ENCODE measurements around the gene HEYL.
"Not testable (repeated sequence)": the region's sequence is repeated elsewhere in the genome, so short reads cannot be mapped to it uniquely, and the experiment has no call there.

HEYL gene

DNA sequence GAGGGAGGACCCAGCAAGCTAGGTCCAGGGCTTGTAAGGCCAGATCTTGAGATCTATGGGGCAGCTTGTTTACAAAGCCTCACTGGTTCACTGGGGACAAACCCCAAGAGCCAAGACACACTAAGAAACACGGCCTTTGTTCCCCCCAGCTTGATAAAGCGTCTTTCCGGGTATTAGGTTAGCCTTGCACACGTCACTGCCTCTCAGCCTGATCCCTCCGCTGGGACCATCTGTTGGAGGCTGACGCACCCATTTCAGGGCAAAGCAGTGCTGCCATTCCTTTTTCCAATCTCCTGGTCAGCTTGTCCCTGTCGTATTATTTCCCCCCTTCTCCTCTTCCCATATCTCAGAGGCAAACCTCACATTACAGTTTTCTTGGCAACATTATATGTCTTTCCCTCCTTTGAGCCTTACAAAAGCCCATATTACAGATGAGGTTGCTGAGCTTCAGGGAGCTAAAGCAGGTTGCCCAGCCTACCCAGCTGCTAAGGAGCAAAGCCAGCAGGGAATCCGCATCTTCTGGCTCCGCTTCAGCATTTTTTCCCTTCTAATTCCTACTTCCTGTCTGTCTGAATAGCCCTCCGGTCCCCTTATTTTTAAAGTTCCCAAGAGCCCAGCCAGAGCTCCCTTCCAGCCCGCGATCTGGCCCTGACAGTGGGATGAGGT lies 4.1 kb downstream of the HEYL start:
- DNase-seq, result no peak

DNA sequence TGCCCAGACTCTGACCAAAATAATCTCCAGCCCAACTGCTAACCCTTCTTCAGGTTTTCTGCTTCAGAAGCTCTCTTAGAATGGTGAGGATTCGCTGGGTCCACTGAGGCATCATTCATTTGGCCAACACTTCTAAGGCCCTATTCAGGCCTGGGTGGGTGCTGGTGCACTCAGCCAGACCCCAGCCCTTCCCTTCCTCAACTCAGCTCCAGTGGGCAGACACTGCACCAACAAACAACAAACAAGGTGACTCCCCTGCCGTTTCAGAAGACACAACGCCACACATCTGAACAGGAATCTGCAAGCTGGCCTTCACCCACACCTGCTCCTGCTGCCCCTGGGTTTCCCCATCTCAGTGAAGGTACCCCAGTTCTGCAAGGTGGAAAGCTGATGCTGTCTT lies 6.0 kb downstream of the HEYL start:
- no peak for DNase-seq

DNA sequence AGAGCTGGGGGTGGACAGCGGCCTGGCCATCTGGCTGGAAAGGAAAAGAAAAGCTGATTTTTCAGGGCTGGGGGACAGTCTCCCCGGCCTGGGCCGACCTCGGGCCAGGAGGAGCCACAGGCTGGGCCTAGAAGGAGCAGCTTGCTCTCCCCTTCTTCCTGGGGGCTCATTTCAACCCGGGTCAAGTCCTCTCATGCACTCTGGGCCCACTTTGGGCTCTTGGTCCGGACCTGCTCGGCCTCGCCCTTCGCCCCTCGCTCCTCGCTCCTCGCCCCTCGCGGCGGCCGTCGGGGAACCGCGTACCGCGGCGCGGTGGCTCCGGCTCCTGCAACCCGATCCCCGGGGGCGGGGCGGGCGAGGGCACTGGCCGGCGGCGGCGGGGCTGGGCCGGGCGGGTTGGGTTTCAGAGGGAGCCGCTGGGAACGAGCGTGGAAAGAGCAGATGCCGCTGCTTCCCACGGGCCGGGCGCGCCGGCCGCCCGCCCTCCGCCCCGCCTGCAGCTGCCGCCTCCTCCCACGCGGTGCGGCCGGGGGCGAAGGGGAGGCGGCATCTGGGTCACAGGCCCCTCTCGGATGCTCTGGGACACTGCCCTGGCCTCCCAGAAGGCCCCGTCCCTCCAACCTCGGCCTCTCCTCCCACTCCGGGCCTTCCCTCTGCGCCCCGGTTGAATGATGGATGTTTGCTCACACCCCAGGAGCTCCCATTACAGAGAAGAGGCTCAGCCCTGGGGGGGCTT lies 6.6 kb downstream of the HEYL start:
- DNase-seq, result no peak

DNA sequence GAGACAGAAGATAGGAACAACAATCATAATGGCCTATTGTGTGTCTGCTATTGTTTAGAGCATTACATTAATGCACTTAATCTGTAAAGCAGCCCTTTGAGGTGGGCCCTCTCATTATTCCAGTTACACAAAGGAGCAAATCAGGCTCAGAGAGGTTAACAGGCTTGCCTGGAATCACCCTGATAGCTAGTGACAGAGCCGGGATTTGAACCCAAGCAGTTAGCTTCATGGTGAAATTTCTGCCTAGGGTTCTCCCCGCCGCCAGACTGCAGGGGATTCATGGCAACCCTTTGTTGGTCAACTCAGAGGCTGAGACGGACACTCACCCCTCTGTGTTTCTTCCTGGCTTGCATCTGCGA lies 7.1 kb downstream of the HEYL start:
- DNase-seq, result no peak

DNA sequence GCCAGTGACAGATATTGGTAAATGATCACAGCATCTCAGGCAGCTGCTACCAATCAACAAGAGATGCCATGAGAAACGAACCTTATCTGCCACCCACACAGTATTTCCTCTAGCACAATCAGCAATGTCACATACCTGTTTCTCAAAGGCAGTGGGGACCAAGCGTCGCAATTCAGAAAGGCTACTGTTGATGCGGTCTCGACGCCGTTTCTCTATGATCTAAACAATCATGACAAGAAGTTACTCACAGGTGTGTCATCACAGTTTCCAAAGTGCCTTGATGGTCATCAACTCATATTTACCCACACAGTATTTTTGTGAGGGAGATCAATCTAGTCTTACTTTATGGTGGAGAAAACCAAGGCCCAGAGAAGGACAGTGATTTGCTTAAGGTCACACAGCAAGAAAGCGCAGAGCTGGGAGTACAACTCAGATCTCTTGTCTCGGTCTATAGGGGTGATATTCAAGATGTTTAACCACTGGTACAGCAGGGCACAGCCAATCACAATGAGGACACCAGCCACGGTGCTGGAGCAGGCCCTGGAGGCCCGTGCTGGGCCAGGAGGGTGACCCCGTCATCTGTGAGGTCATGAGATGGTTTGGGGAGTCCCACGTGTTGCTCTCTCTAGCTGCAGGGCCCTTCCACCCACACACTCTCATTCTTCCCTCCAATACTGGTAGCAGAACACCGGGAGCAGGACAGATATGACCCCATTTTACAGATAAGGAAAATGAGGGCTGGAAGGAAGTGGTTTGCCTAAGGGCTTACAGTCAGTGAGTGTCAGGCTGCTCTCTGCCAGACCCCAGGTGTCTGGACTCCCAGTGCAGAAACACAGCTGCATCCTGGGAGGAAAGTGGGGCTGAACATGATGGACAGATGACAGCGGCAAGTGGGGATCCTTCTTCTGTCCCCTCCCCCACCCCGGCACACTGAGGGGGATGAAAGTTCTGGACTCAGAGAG lies 7.8 kb downstream of the HEYL start:
- DNase-seq, result peak; percentile 27

DNA sequence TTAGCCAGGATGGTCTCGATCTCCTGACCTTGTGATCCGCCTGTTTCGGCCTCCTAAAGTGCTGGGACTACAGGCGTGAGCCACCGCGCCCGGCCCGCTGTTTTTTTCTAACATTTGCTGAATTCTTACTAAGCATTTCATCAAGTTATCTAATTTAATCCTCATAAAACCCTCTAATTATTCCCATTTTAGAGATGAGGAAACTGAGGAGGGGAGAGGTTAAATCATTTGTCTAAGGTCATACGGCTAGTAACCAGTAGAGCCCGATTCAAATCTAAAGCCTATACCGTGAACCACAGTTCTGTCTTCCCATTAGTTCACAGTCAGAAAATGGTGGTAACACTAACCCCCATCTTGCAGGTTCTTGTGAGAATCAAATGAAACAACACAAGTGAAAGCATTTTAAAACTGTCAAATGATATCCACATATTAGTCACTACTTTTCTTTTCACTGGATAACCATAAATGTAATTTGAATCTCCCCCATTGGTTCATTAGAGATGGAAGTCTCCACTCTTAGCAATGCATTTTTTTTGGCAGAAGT lies 10.6 kb downstream of the HEYL start:
- DNase-seq, result no peak

DNA sequence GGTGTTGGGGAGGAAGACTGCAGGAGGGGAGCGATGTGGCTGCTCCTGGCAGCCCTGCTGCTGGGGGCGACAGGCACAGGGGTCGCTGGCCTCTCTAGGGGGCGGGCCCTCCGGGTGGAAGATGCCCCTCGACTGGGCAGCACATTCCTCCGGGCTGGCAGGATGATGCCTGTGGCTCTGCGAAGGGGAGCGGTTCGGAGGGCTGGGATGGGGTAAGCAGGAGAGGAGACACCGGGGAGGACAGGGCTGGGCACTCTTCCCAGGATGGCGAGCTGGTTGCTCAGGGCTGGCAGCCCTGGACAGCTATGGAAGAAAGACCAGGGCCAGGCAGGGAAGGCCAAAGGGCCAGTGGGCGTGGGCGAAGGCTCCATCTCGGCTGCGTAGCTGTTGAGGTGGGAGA lies 12.8 kb downstream of the HEYL start:
- no peak for DNase-seq

DNA sequence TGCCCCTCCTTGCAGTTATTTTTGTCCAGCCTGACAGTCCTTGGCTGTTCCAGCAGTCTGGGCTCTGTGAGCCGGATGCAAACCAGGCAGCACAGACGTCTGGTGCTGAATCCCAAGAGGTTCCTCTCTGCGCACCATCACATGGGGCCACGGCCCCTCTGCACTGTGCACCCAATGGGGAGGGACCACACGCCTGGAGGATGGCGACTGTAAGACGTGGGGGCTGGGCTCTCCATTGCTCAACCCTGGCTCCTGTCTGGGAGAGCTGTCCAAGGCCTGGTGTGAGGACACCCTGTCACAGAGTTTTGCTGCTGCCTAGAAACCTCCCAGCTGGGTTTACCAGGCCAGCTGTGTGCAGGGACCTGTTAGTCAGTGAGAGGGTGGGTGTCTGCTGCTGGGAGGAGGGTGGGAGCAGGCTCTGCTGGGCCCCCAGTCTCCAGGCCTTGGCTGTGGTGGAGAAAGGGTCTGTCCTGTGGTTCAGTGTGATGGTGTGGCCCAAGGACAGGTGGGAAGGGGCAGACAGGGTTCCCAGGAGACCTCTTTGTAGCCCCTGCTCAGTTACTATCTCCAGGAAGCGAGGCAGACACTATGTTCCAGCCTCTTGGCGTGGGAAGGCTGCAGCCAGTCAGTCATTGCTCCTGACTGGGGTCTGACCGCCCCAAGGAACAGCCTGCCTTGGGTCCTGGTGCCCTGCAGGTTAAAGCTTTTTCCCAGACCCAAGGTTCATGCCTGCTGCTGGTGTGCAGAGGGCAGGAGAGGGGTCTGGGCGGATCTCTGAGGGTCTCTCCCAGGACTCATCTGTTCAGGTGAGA lies 13.8 kb downstream of the HEYL start:
- DNase-seq, result no peak

DNA sequence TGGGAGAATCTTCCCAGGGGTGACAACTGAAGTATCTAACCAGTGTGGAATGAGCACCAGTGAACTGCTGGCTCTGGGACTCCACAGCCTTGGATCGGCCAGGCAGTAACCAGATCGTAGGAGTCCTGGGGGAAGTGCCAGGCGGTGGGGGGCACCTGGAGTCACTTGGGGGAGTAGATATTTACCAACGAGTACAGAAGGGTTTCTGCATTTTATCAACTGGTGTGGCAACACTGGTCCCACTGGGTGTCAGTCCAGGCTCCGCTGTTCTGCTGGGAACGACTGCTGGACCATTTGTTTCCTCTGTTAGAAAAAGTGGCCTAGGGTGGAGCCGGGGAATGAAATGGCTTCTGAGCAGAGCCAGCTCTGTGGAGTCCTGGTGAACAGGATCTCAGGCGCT lies 14.4 kb downstream of the HEYL start:
- DNase-seq, result no peak

DNA sequence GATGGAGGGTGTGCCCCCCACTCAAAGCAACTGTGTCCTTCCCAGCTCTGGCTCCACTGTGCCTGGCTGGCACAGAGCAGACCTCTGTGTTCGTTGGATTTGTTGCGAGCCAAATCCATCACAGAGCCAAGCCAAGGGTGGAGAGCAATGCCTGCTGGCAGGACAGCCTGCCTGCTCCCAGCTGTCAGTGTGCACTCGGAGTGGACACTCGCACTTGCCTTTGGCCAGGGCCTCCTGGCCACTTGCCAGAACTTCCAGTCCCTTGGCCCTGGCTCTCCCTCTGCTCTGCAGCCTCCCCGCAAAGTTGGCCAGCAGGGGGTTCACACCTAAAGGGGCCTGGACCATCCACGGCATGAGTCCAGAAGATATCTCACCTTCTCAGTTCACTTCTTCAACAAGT lies 16.4 kb downstream of the HEYL start:
- no peak for DNase-seq

DNA sequence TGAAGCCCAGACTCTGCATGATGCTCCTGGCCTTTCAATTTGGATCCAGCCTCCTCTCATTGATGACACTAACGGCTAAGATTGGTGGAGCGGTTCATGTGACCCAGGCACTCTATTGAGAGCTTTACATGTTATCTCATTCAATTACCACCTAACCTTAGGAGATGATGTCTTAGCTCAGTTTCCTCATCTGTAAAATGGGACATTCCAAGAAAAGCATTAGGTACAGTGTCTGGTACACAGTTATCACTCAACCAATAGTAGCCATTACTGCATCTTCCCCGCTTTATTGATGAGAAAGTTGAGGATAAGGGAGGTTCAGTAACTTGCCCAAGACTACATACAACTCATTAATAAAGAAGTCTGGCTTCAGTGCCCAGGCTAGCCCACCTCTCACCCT lies 17.0 kb downstream of the HEYL start:
- no peak for DNase-seq

DNA sequence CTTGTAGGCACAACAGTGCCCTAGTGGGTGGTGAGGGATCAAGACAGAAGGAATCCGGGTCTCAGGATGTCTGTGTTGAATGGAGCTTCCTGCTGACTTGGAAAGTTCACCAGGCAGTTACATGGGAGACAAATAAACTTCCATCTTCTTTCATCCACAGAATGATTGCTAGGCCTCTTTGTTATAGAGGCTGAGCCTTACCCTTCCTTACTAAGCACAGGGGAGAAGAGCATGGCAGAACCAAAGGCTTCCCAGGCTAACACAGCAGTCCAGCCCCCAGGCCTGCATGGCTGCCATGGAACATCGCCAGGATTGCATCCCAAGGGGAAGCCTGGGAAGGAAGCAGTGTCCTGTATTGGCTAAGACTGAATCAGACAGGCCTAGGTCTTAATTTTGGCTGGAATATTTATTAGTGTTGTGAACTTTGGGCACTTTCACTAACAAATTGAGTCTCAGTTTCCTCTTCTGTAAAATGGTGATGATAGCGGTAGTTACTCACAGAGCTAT lies 18.7 kb downstream of the HEYL start:
- DNase-seq, result no peak

DNA sequence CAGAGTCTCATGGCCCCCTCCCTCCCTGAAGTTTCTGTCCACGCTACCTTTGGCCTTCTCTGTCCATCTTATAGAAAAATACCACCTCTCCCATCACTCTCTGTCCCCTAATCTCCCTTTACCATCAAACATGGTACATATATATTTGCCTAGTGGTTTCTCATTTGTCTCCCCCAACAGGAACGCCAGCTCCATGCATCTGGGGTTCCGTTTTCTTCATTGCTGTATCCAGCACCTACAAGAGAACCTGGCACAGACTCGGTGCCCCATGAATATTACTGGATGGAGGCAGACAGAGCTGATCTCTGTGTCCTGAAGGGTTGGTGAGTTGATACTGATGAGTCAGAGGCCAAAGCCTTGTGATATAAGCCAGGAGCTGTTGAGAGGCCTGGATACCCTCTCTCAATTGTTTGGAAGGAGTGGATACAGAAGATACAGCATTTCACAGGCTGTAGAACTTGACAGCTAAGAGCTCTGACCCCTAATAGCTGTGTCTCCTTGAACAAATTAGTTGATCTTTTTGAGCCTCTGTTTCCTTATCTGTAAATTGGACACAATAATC lies 21.9 kb downstream of the HEYL start:
- no peak for DNase-seq

DNA sequence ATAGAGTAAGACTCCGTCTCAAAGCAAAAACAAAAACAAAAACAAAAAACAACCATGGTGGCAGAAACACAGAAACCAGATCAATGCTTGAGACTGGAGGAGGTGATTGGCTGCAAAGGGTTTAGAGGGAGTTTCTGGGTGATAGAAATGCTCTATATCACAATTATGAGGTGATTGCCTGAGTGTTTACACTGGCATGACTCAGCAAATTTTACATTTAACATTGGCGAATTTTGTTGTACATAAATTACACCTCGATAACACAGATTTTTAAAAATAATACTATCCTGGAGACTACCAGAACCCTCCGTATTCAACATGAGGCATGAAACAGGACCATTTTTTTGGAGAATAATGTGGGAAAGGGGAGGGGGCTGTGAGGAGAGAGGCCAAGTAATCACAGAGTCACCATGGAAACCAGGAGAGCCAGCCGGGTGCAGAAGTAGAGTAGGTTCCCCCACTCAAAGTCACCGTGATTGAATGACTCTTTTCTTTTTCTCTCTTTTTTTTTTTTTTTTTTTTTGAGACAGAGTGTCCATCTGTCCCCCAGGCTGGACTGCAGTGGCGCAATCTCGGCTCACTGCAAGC lies 24.3 kb downstream of the HEYL start:
- DNase-seq, result peak; percentile 27

DNA sequence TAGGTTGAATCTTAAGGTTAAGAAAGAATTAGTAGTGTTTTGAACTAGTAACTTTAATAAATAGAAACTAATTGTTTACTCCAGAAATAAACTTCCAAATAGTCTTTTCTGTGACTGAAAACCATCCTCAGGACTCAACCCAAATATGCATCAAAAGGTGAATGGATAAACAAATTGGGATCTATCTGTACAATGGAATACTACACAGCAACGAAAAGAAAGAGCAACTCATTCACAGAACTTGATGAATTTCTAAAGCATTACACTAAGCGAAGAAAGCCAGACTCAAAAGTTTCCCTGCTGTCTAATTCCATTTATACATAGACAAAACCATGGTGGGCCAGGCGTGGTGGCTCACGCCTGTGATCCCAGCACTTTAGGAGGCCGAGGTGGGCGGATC lies 25.0 kb downstream of the HEYL start:
- DNase-seq, result no peak

DNA sequence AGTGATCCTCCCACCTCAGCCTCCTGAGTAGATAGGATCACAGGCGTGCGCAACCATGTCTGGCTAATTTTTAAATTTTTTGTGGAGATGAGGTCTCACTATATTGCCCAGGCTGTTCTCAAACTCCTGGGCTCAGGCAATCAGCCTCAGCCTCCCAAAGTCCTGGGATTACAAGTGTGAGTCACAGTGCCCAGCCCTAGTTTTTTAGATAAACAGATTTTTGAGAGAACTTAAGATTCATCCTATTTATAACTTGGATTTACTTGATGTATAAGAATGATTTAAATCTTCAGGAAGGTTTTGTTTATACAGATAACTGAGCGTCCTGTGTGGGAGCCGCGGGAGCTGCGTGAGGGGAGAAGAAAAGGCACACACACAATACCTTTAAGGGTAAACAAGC lies 26.2 kb downstream of the HEYL start:
- DNase-seq, result no peak

DNA sequence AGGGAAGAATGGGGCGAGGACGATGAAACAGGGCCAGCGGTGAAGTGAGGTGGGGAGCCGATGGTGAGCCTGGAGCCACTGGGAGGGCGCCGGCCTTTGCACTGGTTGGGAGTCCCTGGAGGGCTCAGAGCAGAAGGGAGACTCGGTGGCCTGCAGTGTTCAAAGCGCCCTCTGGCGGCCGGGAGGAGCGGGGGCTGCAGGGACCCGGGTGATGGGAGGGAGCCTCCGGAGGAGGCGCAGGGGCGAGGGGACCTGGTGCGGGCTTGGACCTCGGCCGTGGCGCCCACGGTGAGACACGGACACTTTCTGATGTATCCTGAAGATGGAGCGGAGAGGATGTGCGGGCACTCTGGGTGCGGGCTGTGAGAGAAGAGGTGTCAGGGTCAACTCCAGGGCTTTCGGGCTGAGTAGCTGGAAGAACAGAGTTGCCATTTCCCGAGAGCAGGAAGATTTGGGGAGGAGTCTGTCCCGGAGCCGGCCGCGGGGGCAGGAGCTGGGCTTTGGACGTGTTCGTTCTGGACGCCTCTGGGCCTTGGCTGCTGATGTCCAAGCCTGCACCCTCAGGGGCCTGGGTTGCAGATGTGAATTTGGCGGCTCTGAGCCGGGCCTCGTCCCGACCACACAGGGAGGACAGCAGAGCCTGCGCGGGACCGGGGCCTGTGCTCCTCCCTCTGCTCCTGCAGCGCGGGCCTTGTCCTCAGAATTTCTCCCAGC lies 29.7 kb downstream of the HEYL start:
- DNase-seq, result peak; percentile 80

DNA sequence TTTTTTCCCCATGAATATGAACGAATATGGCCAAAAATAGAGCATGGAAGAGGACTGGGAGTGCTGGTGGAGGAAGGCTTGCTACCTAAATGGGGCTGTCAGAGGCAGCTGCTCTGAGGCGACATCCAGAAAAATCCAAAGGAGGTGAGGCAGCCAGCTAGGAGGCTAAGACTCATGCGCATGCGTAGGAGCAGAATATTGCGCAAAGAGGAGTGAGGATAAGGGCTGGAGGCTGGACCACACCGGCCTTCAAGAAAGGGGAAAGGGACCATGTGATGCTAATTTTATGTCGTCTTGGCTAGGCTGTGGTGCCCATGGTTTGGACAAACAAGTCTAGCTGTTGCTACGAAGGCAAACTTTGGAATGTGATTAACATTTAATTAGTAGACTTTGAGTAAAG lies 30.5 kb downstream of the HEYL start:
- DNase-seq, result no peak

DNA sequence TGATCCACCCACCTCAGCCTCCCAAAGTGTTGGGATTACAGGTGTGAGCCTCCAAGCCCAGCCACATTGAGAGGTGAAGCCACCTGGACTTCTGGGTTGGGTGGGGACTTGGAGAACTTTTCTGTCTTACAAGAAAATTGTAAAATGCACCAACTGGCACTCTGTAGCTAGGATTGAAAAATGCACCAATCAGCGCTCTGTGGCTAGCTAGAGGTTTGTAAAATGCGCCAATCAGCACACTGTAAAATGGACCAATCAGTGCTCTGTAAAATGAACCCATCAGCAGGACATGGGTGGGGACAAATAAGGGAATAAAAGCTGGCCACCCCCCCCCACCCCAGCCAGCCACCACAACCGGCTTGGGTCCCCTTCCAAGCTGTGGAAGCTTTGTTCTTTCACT lies 35.8 kb downstream of the HEYL start:
- DNase-seq, result not testable (repeated sequence)

DNA sequence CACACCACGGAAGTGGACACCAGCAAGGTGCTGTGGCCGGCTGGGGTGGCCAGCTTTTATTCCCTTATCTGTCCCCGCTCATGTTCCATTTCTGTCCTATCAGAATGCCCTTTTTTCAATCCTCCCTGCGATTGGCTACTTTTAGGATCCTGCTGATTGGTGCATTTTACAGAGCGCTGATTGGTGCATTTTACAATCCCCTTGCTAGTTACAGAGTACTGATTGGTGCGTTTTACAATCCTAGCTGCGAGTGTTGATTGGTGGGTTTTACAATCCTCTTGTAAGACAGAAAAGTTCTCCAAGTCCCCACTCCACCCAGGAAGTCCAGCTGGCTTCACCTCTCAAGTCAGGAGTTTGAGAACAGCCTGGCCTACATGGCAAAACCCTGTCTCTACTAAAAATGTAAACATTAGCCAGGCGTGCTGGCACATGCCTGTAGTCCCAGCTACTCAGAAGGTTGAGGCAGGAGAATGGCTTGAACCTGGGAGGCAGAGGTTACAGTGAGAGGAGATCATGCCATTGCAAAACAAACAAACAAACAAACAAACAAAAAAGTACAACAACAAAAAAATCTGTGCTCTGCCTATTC lies 37.7 kb downstream of the HEYL start:
- DNase-seq, result not testable (repeated sequence)

DNA sequence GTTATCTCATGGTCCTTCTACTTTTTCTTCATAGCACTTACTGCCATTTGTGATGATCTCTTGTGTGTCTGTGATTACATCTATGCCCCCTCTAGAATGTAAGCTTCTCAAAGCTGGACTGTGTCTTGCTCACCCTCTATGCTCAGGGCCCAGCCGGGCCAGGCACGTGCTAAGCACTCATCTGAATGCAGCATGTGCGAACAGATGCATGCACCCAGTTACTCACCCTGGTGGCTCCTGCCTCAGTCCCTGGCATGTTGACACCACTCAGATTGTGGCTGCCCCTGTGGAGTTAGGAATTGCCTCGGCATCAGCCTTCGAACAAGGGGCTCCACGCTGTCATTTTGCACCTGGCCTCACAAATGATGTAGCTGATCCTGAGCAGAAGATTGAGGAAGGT lies 43.3 kb downstream of the HEYL start:
- no peak for DNase-seq
